Activated T-helper 9 cell treated with anti-CD3 and anti-CD28 coated beads, Interleukin-2, amount 50 U/mL, for 16 hours (primary cell): ENCODE results near the gene NPIPB13.
"Not testable (repeated sequence)": the region's sequence is repeated elsewhere in the genome, so short reads cannot be mapped to it uniquely, and the experiment has no call there.

Experiments used
- DNase-seq: peaks from one replicate; pipeline ENCODE4 v3.0.0-alpha.2; 2020; ENCODE audit warnings: low read depth

Gene NPIPB13

DNA sequence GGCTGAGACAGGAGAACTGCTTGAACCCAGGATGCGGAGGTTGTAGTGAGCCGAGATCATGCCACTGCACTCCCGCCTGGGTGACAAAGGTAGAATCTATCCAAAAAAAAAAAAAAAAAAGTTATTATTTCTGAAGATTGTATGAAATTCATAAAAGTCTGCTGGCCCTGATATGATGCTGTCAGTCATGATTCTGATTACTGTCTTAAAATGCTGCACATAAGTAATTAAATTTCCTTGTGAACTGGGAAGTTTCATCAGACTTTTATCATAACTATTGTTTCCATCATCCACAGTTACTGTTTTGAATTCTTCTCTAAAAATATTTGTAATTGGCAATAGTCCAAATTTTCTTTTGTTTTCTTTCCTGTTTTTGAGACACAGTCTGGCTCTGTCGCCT lies at the start of gene NPIPB13:
NPIPB13 (minus strand) TSS at position 101 of the 400 bp plus-strand sequence. CDS start 2,906 bp downstream, outside the sequence.
- DNase-seq: not testable (repeated sequence)

DNA sequence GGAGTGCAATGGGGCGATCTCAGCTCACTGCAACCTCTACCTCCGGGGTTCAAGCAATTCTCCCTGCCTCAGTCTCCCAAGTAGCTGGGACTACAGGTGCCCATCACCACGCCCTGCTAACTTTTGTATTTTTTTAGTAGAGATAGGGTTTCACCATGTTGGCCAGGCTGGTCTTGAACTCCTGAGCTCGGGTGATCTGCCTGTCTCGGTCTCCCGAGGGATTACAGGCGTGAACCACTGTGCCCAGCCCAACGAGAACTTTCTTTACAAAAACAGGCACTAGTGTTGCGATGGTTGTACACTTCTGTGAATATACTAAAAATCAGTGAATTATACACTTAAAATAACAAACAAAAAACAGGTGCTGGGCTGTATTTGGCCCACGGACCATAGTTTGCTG lies 34.1 kb upstream of the NPIPB13 start:
- not testable (repeated sequence) for DNase-seq

DNA sequence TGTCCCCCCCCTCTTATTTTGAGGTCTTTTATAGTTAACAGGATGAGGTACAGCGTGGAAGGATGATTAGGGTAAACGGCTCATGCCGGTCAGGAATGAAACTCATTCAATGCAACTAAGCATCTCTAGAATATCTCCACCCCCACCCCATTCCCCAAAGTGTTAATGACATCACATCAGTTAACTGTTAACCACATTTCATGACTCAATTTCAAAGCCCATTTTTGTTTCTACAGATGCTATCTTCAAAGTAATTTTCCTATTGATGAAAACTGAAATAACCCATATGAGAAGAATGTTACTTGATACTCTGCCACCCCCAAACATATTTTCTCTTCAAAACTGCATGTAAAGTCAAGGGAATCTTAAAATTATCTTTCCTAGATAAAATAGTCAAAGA lies 30.2 kb upstream of the NPIPB13 start:
- not testable (repeated sequence) for DNase-seq

DNA sequence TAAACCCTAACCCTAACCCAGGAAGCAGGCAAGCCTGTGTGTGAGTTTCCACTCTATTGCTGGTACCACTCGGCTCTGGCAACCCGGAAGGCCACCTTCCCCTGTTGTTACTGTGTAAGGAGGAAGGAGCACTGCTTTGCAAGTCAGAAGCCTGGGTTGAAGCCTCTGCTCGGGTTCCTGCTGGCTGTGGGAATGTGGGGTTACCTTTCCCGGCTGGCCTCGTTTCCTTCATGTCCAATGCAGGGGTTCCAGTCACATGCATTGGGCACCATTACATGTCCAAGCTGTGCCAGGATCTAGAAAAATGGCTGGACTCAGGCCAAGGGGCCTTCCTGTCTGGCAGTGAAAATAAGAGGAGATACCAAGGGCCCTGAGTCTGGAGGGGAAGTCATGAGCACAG lies 31.2 kb downstream of the NPIPB13 start:
- DNase-seq: not testable (repeated sequence)

DNA sequence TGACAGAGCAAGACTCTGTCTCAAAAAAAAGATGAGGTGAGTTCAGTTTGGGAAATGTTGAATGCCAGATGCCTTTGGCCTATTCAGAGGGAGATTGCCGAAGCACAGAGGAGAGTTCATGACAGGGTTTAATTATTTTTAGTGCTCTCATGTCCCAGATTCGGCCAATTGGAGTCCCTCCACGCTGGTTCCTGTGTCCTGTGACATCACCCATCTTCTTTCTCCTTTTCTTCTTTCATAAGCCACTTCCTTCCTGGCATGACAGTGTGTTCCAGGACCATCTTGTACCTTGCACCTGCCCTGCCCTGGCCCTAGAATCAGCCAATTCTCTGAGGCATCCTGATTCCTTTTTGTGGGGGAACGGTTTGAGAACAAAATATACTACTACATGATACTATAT lies 36.9 kb downstream of the NPIPB13 start:
- not testable (repeated sequence) for DNase-seq

DNA sequence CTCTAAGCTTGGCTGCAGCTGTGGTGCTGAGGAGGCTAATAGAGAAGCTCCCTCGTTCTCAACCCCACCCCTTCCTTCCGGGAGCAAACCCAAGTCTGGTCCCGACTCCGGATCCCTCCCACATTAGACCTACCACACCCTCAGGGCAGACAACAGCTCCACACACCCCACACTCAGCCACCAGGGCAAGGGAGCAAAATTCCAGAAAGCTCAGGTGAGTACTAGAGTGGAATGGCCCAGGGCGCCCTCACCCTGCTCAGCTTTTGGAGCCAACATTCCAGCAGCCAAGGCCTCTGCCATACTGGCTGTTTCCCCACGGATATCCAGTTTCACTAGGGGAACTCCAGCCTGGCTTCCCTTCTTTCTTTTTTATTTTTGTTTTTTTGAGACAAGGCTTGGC lies 39.2 kb downstream of the NPIPB13 start:
- not testable (repeated sequence) for DNase-seq

DNA sequence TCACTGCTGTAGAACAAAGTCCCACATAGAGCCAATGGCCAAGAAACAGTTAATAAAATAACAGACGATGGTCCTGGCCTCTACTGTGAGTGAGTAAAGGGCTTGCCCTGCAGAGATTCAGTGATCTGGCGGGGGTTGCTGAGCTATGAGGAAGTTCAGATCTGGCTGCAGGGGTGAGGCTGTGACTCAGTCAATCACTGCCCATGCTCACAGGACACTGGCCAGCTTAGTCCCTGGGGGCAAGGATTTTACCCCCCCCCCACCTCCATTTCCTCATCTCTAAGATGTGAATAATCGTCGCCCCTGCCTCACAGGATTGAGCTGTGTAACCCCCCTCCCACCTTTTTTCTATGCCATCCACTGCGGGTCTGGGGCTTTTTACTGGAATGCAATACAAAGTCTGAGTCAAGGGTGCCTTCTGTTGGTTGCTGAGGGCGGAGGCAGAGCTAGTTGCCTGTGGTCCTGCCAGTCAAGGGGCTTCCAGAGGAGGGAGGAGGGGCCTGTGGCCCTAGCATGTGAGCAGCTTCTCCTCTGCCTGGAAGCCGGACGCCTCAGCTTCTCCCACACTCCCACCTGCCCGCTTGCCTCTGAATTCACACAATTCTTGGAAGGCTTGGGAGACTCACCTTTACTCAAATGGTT lies 41.1 kb downstream of the NPIPB13 start:
- DNase-seq: not testable (repeated sequence)

DNA sequence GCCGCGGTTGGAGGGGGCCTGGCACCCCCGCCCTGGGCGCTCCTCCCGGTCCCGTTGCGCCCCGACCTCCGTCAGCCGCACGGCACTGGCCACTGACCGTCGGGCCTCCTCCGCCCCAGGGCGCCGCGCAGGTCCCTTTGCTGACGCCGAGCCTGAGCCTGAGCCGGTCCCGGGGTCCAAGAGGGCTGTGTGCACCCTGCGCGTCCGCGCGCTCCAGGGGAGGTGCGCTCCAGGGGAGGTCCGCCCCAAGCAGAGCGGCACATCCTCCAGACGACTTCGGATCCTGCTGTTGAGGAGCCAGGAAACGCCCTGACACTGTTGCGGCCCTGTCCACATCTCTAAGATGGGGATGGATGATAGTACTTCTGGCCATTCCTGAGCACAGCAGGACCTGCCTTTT lies 42.0 kb downstream of the NPIPB13 start:
- not testable (repeated sequence) for DNase-seq

DNA sequence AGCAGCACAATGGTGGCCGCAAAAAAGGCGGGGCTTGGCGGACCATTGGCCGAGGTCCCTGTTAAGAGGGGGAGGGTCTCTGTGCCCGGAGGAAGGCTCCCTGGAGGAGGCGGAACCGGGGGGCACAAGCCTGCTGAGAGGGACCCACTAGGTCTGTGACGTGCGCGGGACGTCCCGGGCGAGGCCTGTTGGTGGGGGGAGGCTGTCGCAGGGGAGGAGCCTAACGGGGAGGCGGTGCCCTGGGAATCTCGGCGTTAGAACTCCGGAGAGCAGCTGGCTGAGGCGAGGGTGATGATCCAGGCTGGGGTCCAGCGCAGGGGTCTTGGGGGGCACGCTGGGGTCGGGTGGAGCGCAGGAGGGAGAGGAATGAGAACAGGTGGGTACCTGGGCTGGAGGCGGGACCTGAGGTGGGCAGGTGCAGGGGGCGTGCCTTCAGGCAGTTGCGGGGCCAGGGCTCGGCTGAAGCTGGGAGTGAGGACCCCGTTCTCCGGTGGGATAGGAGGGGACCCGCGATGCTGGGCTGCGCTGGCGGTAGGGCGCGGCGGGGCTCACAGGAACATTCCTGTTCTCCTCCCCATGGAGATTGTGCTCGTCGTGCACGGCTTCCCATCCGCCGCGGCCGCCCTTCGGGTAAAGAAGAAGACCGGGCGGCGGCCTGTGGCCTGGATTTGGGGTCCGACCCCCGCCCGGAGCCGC lies 42.6 kb downstream of the NPIPB13 start:
- not testable (repeated sequence) for DNase-seq

DNA sequence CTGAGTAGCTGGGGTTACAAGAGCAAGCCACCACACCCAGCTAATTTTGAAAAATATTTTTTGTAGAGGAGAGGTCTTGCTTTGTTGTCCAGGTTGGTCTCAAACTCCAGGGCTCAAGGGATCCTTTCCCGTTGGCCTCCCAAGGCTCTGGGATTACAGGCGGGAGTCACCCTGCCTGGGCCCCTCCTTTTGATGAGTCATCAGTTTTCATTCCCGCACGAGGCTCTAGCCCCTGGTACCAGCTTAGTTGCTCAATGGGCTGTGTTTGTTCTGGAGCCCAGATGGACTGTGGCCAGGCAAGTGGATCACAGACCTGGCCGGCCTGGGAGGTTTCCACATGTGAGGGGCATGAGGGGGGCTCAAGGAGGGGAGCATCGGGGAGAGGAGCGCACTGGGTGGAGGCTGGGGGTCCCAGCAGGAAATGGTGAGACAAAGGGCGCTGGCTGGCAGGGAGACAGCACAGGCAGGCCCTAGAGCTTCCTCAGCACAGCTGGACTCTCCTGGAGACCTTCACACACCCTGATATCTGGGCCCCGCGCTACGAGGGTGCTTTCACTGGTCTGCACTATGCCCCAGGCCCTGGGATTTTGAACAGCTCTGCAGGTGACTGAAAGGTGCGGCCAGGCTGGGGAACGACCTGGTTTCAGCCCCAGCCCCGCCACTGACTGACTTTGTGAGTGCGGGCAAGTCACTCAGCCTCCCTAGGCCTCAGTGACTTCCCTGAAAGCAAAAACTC lies 48.5 kb downstream of the NPIPB13 start:
- DNase-seq: not testable (repeated sequence)

DNA sequence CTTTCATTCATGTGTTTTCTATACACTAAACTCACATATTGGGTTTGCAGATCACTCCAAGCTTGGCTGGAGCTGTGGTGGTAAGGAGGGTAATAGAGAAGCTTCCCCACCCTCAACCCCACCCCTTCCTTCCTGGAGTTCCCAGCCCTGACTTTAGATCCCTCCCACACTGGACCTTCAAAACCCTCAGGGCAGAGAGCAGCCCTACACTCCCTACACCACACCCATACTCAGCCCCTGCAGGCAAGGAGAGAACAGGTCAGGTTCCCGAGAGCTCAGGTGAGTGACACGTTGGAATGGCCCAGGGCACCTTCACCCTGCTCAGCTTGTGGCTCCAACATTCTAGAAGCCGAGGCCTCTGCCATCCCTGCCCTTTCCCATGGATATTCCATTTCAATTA lies 49.2 kb downstream of the NPIPB13 start, which contains the start of gene SULT1A3:
SULT1A3 (plus strand) TSS at position 207 of the 400 bp plus-strand sequence. CDS start 1,474 bp downstream, outside the sequence.
- DNase-seq: not testable (repeated sequence)
